Calu3 (cell line): ENCODE measurements around the gene PNMA1. TPM values are rescaled to one million over a fixed set of nuclear protein-coding genes. Genes with fewer than 3 reads are reported as not detected.

Experiments used
- BruUV-seq: library from RNA; stranded (reverse); fragments of 400-500 nt; replicated peaks from 2 replicates; lab custom pipeline; 2021; lab: Mats Ljungman, UMichigan
- CTCF ChIA-PET: fragments of 300-600 bp; sonication (Branson Sonifier 250); formaldehyde crosslinking; loops from one replicate; lab custom pipeline; 2022; ENCODE audit warnings: antibody characterized with exemption; lab: Charles Lee
- DNase-seq: peaks from one replicate; pipeline ENCODE4 v3.0.0; 2022
- H3K27ac Mint-ChIP-seq: one replicate; pipeline ENCODE4 v1.8.0; 2022; ENCODE audit warnings: mixed read lengths; ENCODE audit not compliant: unreplicated experiment
- H3K27me3 Mint-ChIP-seq: one replicate; pipeline ENCODE4 v1.8.0; 2022; ENCODE audit warnings: mixed read lengths; ENCODE audit not compliant: unreplicated experiment
- H3K36me3 Mint-ChIP-seq: one replicate; pipeline ENCODE4 v1.8.0; 2022; ENCODE audit warnings: mild to moderate bottlenecking, moderate library complexity, mixed read lengths; ENCODE audit not compliant: insufficient read depth, unreplicated experiment
- H3K4me1 Mint-ChIP-seq: one replicate; pipeline ENCODE4 v1.8.0; 2022; ENCODE audit warnings: mild to moderate bottlenecking, low read depth, mixed read lengths; ENCODE audit not compliant: unreplicated experiment
- H3K4me3 Mint-ChIP-seq: one replicate; pipeline ENCODE4 v1.8.0; 2022; ENCODE audit warnings: mild to moderate bottlenecking, low read depth, moderate library complexity, mixed read lengths; ENCODE audit not compliant: unreplicated experiment
- H3K9me3 Mint-ChIP-seq: one replicate; pipeline ENCODE4 v1.8.0; 2022; ENCODE audit warnings: low read depth, mixed read lengths; ENCODE audit not compliant: unreplicated experiment
- CTCF ChIP-seq: fragments of 200-600 bp; IDR thresholded peaks from one replicate; pipeline ENCODE4 v1.8.0; 2022; ENCODE audit warnings: antibody characterized with exemption; ENCODE audit not compliant: unreplicated experiment
- intact Hi-C: fragments of 100-400 bp; cut with micrococcal nuclease; formaldehyde crosslinking; loops from one replicate; pipeline ENCODE4 v1.10.0; 2022; ENCODE audit not compliant: unreplicated experiment
- total RNA-seq: library from RNA; stranded (reverse); gene quantifications from 2 replicates; pipeline ENCODE4 v1.2.3, GENCODE V29; 2022

PNMA1 gene
- total RNA-seq, 1 experiment from 2014 or later, result 37.2 TPM

- CTCF ChIA-PET, result no interaction called here
- no peak overlapping the region for H3K4me3 Mint-ChIP-seq
- no peak for DNase-seq
- peaks cover 49% of the 10 kb centered on the region for H3K36me3 Mint-ChIP-seq
- no peak for TF ChIP-seq CTCF
- H3K4me1 Mint-ChIP-seq, result peaks cover 23% of the 10 kb centered on the region
- no peak overlapping the region for H3K27ac Mint-ChIP-seq
- intact Hi-C loops, result no loop called here
- no peaks in the 10 kb centered on the region for H3K27me3 Mint-ChIP-seq
- BruUV-seq, result no TSS peak
- no peaks in the 10 kb centered on the region for H3K9me3 Mint-ChIP-seq
These were observed 24.5 kb upstream of the PNMA1 start for GRCh38 chr14:73738518-73739173.

- no peak for DNase-seq
- TF ChIP-seq CTCF, result no peak
- Mint-ChIP-seq H3K9me3 (no peaks in the 10 kb centered on the region), H3K27me3 (no peaks in the 10 kb centered on the region), H3K27ac (no peak overlapping the region), H3K4me1 (peaks cover 5% of the 10 kb centered on the region), H3K36me3 (peaks cover 50% of the 10 kb centered on the region), H3K4me3 (no peak overlapping the region)
- CTCF ChIA-PET, result interaction anchor here (0.6 kb wide), 1 partner anchor 1180 kb away, joined by 5 read pairs; no protein-coding TSS in a partner anchor
- intact Hi-C loops, result no loop called here
- no TSS peak for BruUV-seq
These were observed 22.7 kb upstream of the PNMA1 start for GRCh38 chr14:73736842-73737241.

- CTCF ChIA-PET, result interaction anchor here (0.8 kb wide), 1 partner anchor 26 kb away, joined by 4 read pairs; no protein-coding TSS in a partner anchor
- intact Hi-C loops, result no loop called here
- DNase-seq, result no peak
These were observed 17.8 kb upstream of the PNMA1 start for GRCh38 chr14:73732006-73732405.

GRCh38 chr14:73731111-73731510, 16.9 kb upstream of the PNMA1 start:
- BruUV-seq, result no TSS peak
- CTCF ChIA-PET, result interaction anchor here (0.9 to 1.5 kb wide), 2 partner anchors 10 to 23 kb away, joined by 3 read pairs; no protein-coding TSS in a partner anchor

More at GRCh38 chr14:73732006-73732405, 17.8 kb upstream of the PNMA1 start:
- no TSS peak for BruUV-seq
- H3K36me3 Mint-ChIP-seq, result peaks cover 53% of the 10 kb centered on the region
- no peak for TF ChIP-seq CTCF
- no peak overlapping the region for H3K4me3 Mint-ChIP-seq
- H3K9me3 Mint-ChIP-seq, result no peaks in the 10 kb centered on the region
- H3K27ac Mint-ChIP-seq, result no peak overlapping the region
- H3K27me3 Mint-ChIP-seq, result no peaks in the 10 kb centered on the region
- peaks cover 28% of the 10 kb centered on the region for H3K4me1 Mint-ChIP-seq

More at GRCh38 chr14:73731111-73731510, 16.9 kb upstream of the PNMA1 start:
- TF ChIP-seq CTCF, result no peak
- Mint-ChIP-seq H3K27me3 (no peaks in the 10 kb centered on the region), H3K4me1 (peaks cover 34% of the 10 kb centered on the region), H3K9me3 (no peaks in the 10 kb centered on the region), H3K36me3 (peaks cover 50% of the 10 kb centered on the region), H3K4me3 (no peak overlapping the region), H3K27ac (no peak overlapping the region)
- intact Hi-C loops, result no loop called here
- DNase-seq, result no peak
